ENCODE data around the gene GIMAP8.

GRCh38 chr7:150476819-150477631, 26.6 kb downstream of the GIMAP8 start:
- no peak for TF ChIP-seq ARNT (IDR thresholded peaks at IDR 0.05)
- TF ChIP-seq HDGF (IDR thresholded peaks at IDR 0.05; ENCODE audit: borderline replicate concordance), result no peak
- TF ChIP-seq FOXA1 (IDR thresholded peaks at IDR 0.05), result no peak
- TF ChIP-seq BHLHE40 (IDR thresholded peaks at IDR 0.05; ENCODE audit: borderline replicate concordance), result no peak
- TF ChIP-seq TARDBP (IDR thresholded peaks at IDR 0.05), result no peak
- TF ChIP-seq ZNF384 (IDR thresholded peaks at IDR 0.05), result no peak
- TF ChIP-seq SP1 (IDR thresholded peaks at IDR 0.05), result no peak
- no peak for TF ChIP-seq SUZ12 (IDR thresholded peaks at IDR 0.05)
- TF ChIP-seq FOXK2 (IDR thresholded peaks at IDR 0.05), result no peak
- TF ChIP-seq PKNOX1 (IDR thresholded peaks at IDR 0.05), result no peak
- TF ChIP-seq FOXM1 (IDR thresholded peaks at IDR 0.05; ENCODE audit: borderline replicate concordance), result no peak
- no peak for TF ChIP-seq LEF1 (IDR thresholded peaks at IDR 0.05; ENCODE audit: borderline replicate concordance)
- TF ChIP-seq L3MBTL2 (conservative IDR thresholded peaks at IDR 0.05), result no peak
- TF ChIP-seq ELF4 (IDR thresholded peaks at IDR 0.05), result no peak
